ENCODE results near the gene BPIFB4.
"Not testable (repeated sequence)": the region's sequence is repeated elsewhere in the genome, so short reads cannot be mapped to it uniquely, and the experiment has no call there.

The BPIFB4 gene

DNA sequence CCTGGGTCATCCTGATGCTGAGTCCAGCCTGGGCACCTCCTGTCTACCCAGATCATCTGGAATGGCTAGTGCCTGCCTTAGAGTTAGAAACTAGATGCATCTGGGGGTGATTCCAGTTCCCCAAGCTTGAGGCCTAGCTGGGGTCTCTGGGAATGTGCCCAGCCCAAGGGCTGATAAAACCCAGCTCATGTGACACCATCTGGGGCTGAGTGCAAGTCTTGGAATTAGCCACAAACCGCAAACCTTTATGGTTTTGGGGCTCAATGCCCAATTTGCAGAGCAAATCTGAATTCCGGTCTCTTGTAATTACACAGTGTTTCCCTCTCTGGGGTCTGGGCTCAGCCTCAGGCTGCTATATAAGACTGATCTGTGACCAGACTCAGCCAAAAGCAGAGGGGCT lies at the start of gene BPIFB4:
TSS of gene BPIFB4 (plus strand) at position 385 of the 400 bp plus-strand sequence. CDS start 1,884 bp downstream, outside the sequence.
- no peak for DNase-seq

DNA sequence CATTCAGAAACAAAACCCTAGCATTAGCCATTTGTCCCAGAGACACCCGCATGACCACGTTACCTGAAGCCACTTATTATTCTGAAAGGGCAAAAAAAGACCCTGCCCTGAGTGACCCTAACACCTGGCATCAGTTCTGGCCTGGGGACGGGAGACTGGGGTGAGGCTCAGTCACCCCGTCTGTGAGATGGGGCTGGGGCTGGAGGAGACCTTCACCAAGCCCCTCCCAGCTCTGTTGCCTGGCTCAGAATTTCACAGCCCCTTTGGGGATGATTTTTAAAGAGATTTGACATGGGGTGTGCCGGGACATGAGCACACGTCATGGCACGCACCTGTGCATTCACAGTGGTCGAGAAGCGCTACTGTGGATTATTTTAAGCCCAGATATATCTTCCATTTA lies 49.4 kb upstream of the BPIFB4 start:
- DNase-seq: no peak

DNA sequence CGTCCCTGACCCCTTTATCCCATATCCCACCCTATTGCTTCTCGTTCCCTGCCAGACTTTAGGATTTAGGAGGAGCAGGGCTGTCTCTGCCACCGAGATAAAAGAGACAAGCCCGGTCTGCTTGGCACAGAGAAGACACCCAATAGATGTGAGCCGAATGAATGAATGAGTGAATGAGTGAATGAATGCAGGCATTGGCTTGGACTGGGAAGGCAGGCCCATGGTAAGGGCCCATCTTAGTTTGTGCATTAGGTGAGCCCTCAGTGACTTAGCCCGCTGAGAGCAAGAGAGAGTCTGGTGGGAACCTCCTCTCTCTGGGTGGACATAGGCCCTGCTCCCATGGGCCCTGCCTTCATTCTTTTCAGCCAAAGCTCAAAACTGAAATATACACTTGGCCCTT lies 48.9 kb upstream of the BPIFB4 start:
- no peak for DNase-seq

DNA sequence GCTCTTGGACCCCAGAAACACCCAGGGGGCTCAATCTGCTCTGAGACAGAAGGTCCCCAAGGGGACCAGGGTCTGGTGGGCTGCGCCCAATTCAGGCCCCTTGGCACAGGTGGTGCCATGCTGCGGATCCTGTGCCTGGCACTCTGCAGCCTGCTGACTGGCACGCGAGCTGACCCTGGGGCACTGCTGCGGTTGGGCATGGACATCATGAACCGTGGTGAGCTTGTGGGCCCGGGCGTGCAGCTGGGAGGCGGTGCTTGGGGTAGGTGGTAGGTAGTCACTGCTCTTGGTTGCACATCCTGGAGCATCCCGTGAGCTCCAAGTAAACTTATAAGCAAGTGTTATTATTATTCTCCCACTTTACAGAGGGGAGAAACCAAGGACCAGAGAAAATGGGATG lies 47.9 kb upstream of the BPIFB4 start, which contains the start of gene BPIFB6:
TSS of gene BPIFB6 (plus strand) at position 118 of the 400 bp plus-strand sequence. CDS start at position 118, 0 bp downstream.
- DNase-seq: no peak

DNA sequence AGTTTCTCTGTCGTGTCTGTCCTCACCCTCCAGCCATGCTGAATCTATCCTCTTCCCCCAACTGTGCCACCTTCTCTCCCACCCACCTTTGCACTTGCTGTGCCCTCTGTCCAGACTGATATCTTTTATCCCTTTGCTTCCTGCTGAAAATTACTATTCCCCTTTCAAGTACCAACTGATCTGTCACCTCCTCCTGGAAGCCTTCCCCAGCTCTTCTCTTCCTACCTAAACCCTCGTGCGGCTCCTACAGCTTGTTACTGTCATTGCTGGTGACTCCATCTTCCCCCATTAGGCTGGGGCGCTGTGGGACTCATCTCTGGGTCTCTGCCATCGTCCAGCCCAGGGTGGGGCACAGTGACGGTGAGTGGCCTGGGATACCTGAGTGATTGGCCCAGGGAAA lies 46.9 kb upstream of the BPIFB4 start:
- DNase-seq: no peak

DNA sequence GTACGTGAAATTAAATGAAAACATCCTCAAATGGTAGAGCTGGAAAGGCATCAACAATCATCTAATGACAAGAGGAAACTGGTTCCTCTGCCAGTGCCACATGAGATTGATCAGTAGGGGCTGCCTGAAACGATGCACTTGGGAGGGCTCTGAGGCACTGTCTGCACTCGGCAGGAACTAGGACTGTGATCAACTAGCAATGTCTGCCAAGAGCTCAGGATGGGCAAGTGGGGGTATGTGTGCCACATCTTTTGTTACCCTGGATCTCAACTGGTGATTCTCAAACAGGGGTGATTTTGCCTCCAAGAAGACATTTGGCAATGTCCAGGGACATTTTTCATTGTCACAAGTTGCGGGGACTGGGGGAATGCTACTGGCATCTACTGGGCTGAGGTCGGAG lies 46.1 kb upstream of the BPIFB4 start:
- DNase-seq: no peak

DNA sequence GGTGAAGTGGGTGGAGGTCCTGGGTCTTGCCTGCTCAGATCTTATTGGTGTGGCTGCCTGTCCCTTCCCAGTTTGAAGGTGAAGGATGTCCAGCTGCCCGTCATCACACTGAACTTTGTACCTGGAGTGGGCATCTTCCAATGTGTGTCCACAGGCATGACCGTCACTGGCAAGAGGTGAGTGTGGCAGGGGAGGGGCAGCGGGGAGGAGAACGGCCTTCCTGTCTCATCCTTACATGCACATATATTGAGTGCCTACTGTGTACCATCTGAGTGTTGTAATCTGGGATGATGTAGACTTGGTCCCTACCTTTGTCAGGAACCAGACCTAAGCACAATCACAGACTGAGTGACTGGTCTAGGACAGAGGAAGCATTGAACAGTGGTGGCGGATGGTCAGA lies 45.3 kb upstream of the BPIFB4 start:
- no peak for DNase-seq

DNA sequence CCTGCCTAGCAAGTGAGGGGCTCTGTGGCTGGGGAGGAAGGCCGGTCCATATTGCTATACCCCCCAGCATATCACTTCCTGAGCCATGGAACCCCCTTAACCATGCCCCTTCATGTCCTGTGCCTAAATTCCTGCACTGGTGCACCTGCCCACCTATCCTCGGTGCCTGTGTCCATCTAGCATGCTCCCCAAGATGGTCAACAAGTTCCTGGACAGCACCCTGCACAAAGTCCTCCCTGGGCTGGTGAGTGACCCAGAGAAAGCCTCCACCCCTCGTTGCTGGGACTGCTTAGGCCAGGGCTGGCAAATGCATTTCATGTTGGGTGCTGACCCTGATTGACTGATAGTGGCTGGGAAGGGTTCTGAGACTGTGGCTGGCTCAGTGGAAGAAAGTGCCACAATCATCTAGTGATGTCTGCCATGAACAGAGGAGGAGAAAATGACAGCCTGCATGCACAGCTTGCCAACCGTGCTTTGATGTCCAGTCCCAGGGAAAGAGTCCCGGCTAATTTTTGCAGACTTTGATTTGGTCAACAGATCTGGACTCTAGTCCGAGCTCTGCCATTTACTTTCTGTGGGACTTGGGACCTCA lies 44.4 kb upstream of the BPIFB4 start:
- DNase-seq: no peak

DNA sequence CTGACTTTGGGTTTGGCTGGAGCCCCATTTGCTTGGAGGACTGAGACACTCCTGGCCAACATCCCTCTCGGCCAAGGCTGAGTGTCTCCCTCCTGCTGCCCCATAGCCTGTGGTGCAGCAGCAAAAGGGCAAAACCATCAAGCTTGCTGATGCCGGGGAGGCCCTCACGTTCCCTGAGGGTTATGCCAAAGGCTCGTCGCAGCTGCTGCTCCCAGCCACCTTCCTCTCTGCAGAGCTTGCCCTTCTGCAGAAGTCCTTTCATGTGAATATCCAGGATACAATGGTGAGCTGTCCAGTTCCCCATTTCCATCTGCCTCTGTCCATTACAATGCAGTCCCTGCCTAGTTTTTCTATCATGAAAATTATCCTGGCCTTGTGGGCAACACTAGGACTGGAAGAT lies 42.0 kb upstream of the BPIFB4 start:
- DNase-seq: no peak

DNA sequence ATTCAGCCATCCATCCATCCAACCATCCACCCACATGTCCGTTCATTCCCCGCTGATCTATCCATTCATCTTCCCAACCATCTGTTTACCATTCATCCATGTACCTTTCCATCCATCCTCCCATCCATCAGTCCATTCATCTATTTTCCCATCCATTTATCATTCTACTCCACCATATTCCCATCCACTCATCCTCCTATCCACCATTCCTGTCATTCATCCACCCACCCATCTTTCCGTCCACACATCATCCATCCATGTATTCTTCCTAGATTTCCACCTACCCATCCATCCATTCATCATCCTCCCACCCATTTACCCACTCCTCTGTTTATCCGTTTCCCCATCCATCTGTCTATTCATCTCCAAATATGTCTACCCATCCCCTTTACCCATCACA lies 41.2 kb upstream of the BPIFB4 start:
- DNase-seq: no peak

DNA sequence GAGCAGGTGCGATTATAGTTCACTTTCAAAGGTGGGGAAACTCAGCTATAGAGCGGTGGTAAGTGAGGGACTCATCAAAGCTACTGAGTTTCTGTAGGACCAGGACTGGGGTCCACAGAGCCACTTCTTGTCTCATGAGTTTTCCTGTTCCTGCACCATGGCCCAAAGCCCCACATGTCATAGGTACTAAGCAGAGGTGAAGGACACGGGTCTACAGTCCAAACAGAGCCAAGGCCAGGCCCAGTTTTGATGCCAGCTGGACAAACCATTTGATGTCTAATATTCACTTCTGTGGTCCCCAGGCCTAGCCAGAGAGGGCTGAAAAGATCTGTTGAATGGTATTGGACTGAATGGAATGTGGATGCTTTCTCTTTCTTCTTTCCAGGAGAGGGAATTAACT lies 37.0 kb upstream of the BPIFB4 start:
- no peak for DNase-seq

DNA sequence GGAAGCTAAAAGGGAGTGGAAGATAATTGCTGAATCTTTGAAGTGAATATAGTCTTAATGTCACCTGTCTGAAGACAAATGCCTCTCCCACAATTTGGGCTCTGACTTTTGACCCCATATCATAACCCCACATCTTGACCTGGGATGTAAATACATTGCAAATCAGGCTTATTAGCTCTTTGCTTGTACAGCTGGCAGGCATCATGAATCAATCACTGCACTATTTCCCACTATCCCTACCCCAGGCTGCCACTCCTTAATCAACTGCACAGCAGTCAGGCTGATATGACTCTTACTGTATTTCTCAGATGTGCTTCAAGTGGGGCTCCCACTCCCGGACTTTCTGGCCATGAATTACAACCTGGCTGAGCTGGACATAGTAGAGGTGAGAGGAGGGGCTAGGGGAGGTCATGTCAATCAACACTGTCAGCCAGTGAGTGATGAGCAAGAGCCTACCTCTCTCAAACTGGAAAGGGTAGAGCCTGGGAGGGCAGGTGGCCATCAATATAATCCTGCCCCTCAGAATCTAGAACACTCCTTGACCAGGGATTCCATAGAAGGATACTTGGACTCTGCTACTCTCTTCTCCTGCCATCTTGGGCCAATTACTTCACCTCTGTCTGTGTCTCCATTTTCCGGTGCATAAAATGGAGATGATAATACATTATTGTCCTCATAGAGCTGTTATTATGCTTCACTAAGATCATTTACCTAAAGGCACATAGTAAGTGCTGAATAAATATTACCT lies 36.3 kb upstream of the BPIFB4 start:
- no peak for DNase-seq

DNA sequence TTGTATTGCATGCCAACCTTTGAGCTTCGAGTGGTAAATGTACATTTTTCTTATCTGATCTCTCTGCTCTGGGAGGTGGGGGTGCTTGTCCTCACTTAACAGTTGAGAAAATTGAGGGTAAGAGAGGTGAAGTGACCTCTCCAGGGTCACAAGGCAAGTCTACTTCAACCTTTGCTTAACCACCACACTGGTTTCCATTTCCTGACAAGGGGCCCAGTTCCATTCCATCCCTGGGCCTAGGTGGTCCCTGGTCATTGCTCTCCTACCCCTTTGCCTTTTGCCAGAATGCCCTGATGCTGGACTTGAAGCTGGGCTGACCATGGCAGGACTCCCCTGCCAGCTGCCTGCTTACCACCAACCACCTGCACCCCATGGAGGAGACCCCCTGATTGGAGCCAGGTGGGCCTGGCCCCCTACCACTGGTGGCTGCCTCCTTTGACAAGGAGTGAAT lies 35.7 kb upstream of the BPIFB4 start:
- no peak for DNase-seq

DNA sequence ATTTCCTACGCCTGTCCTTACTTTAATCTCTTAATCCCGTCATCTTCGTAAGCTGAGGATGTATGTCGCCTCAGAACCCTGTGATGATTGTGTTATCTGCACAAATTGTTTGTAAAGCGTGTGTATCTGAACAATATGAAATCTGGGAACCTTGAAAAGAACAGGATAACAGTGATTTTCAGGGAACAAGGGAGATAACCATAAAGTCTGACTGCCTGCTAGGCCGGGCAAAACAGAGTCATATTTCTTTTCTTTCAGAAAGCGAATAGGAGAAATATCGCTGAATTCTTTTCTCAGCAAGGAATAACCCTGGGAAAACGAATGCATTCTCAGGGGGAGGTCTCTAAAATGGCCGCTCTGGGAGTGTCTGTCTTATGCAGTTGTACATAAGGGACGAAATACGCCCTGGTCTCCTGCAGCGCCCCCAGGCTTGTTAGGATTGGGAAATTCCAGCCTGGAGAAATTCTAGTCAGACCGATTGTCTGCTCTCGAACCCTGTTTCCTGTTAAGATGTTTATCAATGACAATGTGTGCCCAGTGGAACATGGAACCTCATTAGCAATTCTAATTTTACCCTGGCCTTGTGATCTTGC lies 34.2 kb upstream of the BPIFB4 start:
- DNase-seq: not testable (repeated sequence)

DNA sequence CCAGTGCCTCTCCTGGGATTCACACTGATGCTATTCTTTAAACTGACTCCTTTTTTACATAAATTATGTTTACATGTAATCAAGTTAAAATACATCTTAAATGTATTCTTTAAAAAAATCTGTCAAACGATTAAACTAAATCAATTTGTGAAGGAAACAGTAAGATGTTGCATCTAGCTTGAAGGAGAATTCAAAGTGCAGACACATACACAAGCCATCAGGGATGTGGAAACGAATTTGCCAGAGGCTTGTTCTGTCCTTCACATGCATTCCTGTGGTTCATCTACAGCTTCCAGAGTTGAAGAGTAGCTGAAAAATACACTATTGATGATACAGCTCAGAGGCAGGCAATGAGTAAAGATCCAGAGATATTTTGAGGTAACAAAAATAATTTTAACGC lies 33.0 kb upstream of the BPIFB4 start:
- no peak for DNase-seq

DNA sequence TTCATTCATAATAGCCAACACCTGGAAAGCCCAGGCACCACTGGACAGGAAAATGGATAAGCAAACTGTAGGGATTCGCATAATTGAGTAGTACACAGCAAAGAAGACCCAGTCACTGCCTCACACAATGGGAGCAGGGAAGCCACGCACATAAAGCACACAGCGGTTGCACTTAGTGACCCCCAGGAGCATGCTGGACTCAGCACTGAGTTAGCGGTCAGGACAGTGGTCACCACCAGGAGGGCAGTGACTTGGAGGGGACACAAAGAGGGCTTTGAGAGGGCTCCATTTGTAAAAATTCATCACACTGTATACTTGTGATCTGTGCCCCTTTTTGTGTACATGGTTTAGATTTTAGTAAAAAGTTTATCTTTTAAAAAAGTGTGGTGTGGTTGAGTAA lies 28.1 kb upstream of the BPIFB4 start:
- no peak for DNase-seq

DNA sequence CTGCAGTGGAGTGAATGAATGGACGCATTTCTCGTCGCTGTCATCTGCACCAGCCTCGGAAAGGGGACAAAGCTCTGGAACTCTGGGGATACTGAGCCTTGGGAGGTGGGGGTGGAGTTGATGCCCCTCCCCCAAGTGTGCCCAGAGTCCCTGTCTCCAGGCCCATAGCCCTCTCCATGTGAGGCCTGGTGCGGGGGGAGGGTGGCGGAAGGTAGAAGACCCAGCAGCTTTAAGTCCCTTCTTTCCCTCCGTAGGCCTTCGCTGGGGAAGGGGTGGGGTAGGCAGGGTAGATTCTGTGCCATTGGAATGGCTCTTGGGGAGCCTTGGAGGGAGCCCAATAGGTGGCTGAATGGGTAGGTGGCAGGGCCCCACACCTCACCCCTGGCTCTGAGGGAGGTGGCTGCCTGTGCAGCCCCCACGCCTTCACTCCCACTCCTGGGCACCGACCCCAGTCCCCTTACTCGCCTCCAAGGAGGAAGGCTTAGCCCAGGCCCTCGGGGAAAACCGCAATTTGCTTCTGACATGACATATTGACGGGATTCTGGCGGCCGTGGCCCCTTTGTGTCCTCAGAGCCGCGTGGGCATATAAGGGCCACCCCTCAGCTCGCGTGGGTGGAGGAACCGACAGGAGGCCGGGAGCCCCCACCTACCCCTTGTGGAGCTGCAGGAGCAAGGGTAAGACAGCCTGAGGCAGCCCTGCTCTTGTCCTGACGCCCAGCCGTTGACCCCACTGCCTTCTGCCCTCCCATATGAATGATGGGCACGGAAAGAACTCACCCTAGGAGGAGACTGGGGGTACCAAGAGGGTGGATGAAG lies 25.9 kb upstream of the BPIFB4 start, which contains the start of gene BPIFB3:
TSS of gene BPIFB3 (plus strand) at position 613 of the 816 bp plus-strand sequence. CDS start 1,533 bp downstream, outside the sequence.
- DNase-seq: no peak

DNA sequence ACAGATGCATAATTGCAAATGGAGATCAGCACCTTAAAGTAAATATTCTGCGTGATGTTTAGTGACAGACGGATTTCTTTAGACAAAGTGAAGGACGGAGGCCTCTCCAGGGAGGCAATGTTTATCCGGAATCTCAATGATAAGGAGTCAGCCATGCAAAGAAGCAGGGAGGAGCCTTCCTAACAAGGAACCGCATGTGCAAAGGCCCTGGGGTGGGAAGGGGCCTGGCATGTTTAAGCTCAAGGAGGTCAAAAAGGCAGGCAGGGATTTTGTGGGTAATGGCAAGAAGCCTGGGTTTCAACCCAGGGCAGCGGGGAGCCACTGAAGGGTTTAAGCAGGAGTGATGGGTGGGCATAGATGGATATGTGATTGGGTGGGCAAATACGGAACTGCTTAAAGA lies 25.1 kb upstream of the BPIFB4 start:
- DNase-seq: no peak

DNA sequence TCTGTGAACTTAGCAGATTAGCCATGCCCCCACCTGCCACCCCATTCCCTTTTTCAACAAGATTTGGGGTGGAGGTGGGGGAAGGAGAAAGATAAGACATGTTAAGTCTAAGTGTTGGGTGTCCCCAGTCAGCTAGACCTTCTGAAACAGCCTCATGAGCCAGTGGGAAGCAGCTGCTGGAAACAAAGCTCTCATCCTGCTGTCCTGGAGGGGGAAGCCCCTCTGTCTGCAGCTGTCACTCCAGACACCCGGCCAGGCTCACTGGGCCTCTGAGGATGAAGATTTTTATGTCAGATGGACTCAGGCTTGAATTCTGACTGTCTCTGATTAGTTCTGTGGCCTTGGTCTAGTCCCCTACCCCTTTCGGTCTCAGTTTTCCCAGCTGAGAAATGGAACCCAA lies 24.7 kb upstream of the BPIFB4 start:
- no peak for DNase-seq

DNA sequence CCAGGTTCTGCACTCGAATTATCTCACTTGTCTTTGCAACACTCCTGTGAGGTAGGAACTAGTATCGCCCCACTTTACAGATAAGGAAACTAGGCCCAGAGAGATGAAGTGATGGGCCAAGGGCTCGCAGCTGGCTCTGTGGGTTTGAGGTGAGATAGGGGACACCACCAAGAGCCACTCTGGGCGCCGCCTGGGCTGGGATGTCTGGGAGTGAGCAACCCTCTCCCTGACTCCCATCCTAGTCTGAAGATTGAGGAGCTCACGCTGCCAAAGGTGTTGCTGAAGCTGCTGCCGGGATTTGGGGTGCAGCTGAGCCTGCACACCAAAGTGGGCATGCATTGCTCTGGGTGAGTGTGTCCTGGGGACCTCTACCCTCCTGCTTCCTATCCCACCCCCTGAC lies 20.3 kb upstream of the BPIFB4 start:
- DNase-seq: no peak

DNA sequence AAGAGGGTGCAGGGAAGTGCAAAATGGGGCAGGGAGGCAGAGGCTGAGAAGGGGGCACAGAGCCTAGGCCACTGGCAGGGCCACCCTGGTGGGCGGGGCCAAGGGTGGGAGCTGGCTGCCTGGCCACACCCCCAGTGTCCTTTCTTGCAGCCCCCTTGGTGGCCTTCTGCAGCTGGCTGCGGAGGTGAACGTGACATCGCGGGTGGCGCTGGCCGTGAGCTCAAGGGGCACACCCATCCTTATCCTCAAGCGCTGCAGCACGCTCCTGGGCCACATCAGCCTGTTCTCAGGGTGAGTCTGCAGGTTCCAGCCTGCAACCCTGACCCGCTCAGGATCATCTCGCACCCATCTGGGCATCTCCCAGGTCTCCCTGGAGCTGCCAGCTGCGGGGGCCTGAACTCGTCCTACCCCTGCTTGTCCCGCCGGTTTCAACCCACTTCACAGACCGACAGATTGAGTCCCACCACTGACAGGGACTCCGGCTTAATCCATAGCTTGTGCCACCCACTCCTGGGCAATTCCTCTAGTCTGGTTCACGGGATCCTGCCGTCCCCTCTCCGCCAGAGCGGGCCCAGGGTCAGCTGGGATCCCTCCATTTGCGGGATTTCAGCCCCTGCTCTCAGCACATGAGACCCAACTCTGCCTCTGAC lies 19.6 kb upstream of the BPIFB4 start:
- no peak for DNase-seq
